Activated CD4-positive, alpha-beta T cell treated with anti-CD3 and anti-CD28 coated beads, Interleukin-2, amount 10 ng/mL, durations not matched to agents 24 days and 14 days (primary cell): ENCODE data around the gene WIPF3. TPM values are rescaled to one million over a fixed set of nuclear protein-coding genes. Genes with fewer than 3 reads are reported as not detected.
"Not testable (repeated sequence)": the region's sequence is repeated elsewhere in the genome, so short reads cannot be mapped to it uniquely, and the experiment has no call there.

Experiments
- DNase-seq: peaks from one replicate; pipeline ENCODE4 v3.0.0; 2022
- H3K27ac Mint-ChIP-seq: one replicate; pipeline ENCODE4 v1.8.0; 2022; ENCODE audit warnings: mild to moderate bottlenecking, mixed read lengths
- H3K27me3 Mint-ChIP-seq: one replicate; pipeline ENCODE4 v1.8.0; 2022; ENCODE audit warnings: mixed read lengths
- H3K36me3 Mint-ChIP-seq: one replicate; pipeline ENCODE4 v1.8.0; 2022; ENCODE audit warnings: low read depth, mild to moderate bottlenecking, mixed read lengths
- H3K4me1 Mint-ChIP-seq: one replicate; pipeline ENCODE4 v1.8.0; 2021; ENCODE audit warnings: mixed read lengths
- H3K4me3 Mint-ChIP-seq: one replicate; pipeline ENCODE4 v1.8.0; 2022; ENCODE audit warnings: mild to moderate bottlenecking, moderate library complexity, mixed read lengths
- H3K9me3 Mint-ChIP-seq: one replicate; pipeline ENCODE4 v1.8.0; 2021; ENCODE audit warnings: mixed read lengths
- intact Hi-C: fragments of 100-400 bp; cut with micrococcal nuclease; formaldehyde crosslinking; loops from one replicate; pipeline ENCODE4 v1.15.1; 2023
- total RNA-seq: library from RNA; stranded (reverse); gene quantifications from 2 replicates; pipeline ENCODE4 v1.2.3, GENCODE V29; 2022

Gene WIPF3
- total RNA-seq, 1 donor from 2014 or later: not detected

- DNase-seq: no peak
- Mint-ChIP-seq H3K4me1 (no peaks in the 10 kb centered on the region), H3K9me3 (no peaks in the 10 kb centered on the region), H3K36me3 (no peaks in the 10 kb centered on the region), H3K4me3 (no peak overlapping the region), H3K27me3 (peaks cover 15% of the 10 kb centered on the region), H3K27ac (no peak overlapping the region)
- intact Hi-C loops: loop anchor here (5.0 kb wide), 1 partner anchor 178 kb away; no protein-coding TSS in a partner anchor
Measured at GRCh38 chr7:29884399-29885272, 78.3 kb downstream of the WIPF3 start.

GRCh38 chr7:29885626-29886025, 79.3 kb downstream of the WIPF3 start:
- peaks cover 15% of the 10 kb centered on the region for H3K27me3 Mint-ChIP-seq
- no peak overlapping the region for H3K4me3 Mint-ChIP-seq
- H3K27ac Mint-ChIP-seq: no peak overlapping the region
- H3K4me1 Mint-ChIP-seq: no peaks in the 10 kb centered on the region
- intact Hi-C loops: no loop called here
- H3K36me3 Mint-ChIP-seq: no peaks in the 10 kb centered on the region
- H3K9me3 Mint-ChIP-seq: no peaks in the 10 kb centered on the region
- no peak for DNase-seq

GRCh38 chr7:29886827-29887226, 80.5 kb downstream of the WIPF3 start:
- Mint-ChIP-seq H3K4me3 (no peak overlapping the region), H3K4me1 (no peaks in the 10 kb centered on the region), H3K36me3 (no peaks in the 10 kb centered on the region), H3K9me3 (no peaks in the 10 kb centered on the region), H3K27me3 (peaks cover 13% of the 10 kb centered on the region), H3K27ac (no peak overlapping the region)
- no peak for DNase-seq
- intact Hi-C loops: no loop called here

GRCh38 chr7:29888006-29888405, 81.7 kb downstream of the WIPF3 start:
- H3K4me1 Mint-ChIP-seq: no peaks in the 10 kb centered on the region
- H3K27me3 Mint-ChIP-seq: peaks cover 13% of the 10 kb centered on the region
- no peaks in the 10 kb centered on the region for H3K36me3 Mint-ChIP-seq
- no peaks in the 10 kb centered on the region for H3K9me3 Mint-ChIP-seq
- intact Hi-C loops: no loop called here
- no peak overlapping the region for H3K4me3 Mint-ChIP-seq
- no peak for DNase-seq
- H3K27ac Mint-ChIP-seq: no peak overlapping the region

- H3K4me3 Mint-ChIP-seq: no peak overlapping the region
- H3K4me1 Mint-ChIP-seq: no peaks in the 10 kb centered on the region
- H3K36me3 Mint-ChIP-seq: no peaks in the 10 kb centered on the region
- no peak for DNase-seq
- no peak overlapping the region for H3K27ac Mint-ChIP-seq
- intact Hi-C loops: no loop called here
- peaks cover 9% of the 10 kb centered on the region for H3K27me3 Mint-ChIP-seq
- no peaks in the 10 kb centered on the region for H3K9me3 Mint-ChIP-seq
Measured at GRCh38 chr7:29889288-29889687, 83.0 kb downstream of the WIPF3 start.

- intact Hi-C loops: no loop called here
- DNase-seq: no peak
- Mint-ChIP-seq H3K4me1 (no peaks in the 10 kb centered on the region), H3K9me3 (no peaks in the 10 kb centered on the region), H3K27me3 (peaks cover under 1% of the 10 kb centered on the region), H3K27ac (no peak overlapping the region), H3K4me3 (no peak overlapping the region), H3K36me3 (no peaks in the 10 kb centered on the region)
Measured at GRCh38 chr7:29890251-29890650, 83.9 kb downstream of the WIPF3 start.

- H3K9me3 Mint-ChIP-seq, H3K27ac Mint-ChIP-seq, H3K4me3 Mint-ChIP-seq, H3K4me1 Mint-ChIP-seq, H3K36me3 Mint-ChIP-seq, DNase-seq, intact Hi-C loops, H3K27me3 Mint-ChIP-seq: not testable (repeated sequence)
Measured at GRCh38 chr7:29890786-29891185, 84.5 kb downstream of the WIPF3 start.

GRCh38 chr7:29891766-29892165, 85.5 kb downstream of the WIPF3 start:
- H3K4me3 Mint-ChIP-seq: no peak overlapping the region
- no peaks in the 10 kb centered on the region for H3K4me1 Mint-ChIP-seq
- intact Hi-C loops: no loop called here
- H3K36me3 Mint-ChIP-seq: no peaks in the 10 kb centered on the region
- peaks cover under 1% of the 10 kb centered on the region for H3K27me3 Mint-ChIP-seq
- DNase-seq: no peak
- H3K27ac Mint-ChIP-seq: no peak overlapping the region
- no peaks in the 10 kb centered on the region for H3K9me3 Mint-ChIP-seq

GRCh38 chr7:29892231-29892630, 85.9 kb downstream of the WIPF3 start:
- H3K27ac Mint-ChIP-seq: no peak overlapping the region
- intact Hi-C loops: no loop called here
- H3K4me3 Mint-ChIP-seq: no peak overlapping the region
- no peaks in the 10 kb centered on the region for H3K9me3 Mint-ChIP-seq
- DNase-seq: no peak
- no peaks in the 10 kb centered on the region for H3K36me3 Mint-ChIP-seq
- H3K4me1 Mint-ChIP-seq: no peaks in the 10 kb centered on the region
- peaks cover 3% of the 10 kb centered on the region for H3K27me3 Mint-ChIP-seq

GRCh38 chr7:29893351-29893965, 87.2 kb downstream of the WIPF3 start:
- intact Hi-C loops: no loop called here
- no peak overlapping the region for H3K4me3 Mint-ChIP-seq
- DNase-seq: no peak
- H3K27me3 Mint-ChIP-seq: peaks cover 6% of the 10 kb centered on the region
- no peaks in the 10 kb centered on the region for H3K4me1 Mint-ChIP-seq
- H3K36me3 Mint-ChIP-seq: no peaks in the 10 kb centered on the region
- H3K27ac Mint-ChIP-seq: no peak overlapping the region
- no peaks in the 10 kb centered on the region for H3K9me3 Mint-ChIP-seq

- no peak overlapping the region for H3K4me3 Mint-ChIP-seq
Measured at GRCh38 chr7:29894256-29894655, 87.9 kb downstream of the WIPF3 start.

GRCh38 chr7:29895559-29895958, 89.3 kb downstream of the WIPF3 start:
- intact Hi-C loops: no loop called here
- H3K4me1 Mint-ChIP-seq: no peaks in the 10 kb centered on the region

More at GRCh38 chr7:29894256-29894655, 87.9 kb downstream of the WIPF3 start:
- DNase-seq: no peak
- no peaks in the 10 kb centered on the region for H3K4me1 Mint-ChIP-seq
- no peak overlapping the region for H3K27ac Mint-ChIP-seq
- H3K36me3 Mint-ChIP-seq: no peaks in the 10 kb centered on the region
- H3K27me3 Mint-ChIP-seq: peaks cover 6% of the 10 kb centered on the region
- intact Hi-C loops: no loop called here
- no peaks in the 10 kb centered on the region for H3K9me3 Mint-ChIP-seq

GRCh38 chr7:29896685-29897411, 90.5 kb downstream of the WIPF3 start:
- intact Hi-C loops: no loop called here
- DNase-seq: no peak
- H3K4me1 Mint-ChIP-seq: no peaks in the 10 kb centered on the region
- H3K36me3 Mint-ChIP-seq: no peaks in the 10 kb centered on the region
- H3K27ac Mint-ChIP-seq: no peak overlapping the region
- H3K4me3 Mint-ChIP-seq: no peak overlapping the region
- peaks cover 6% of the 10 kb centered on the region for H3K27me3 Mint-ChIP-seq
- no peaks in the 10 kb centered on the region for H3K9me3 Mint-ChIP-seq

More at GRCh38 chr7:29895559-29895958, 89.3 kb downstream of the WIPF3 start:
- Mint-ChIP-seq H3K4me3 (no peak overlapping the region), H3K27ac (no peak overlapping the region), H3K36me3 (no peaks in the 10 kb centered on the region), H3K27me3 (peaks cover 6% of the 10 kb centered on the region), H3K9me3 (no peaks in the 10 kb centered on the region)
- no peak for DNase-seq

- no peaks in the 10 kb centered on the region for H3K9me3 Mint-ChIP-seq
- no peak overlapping the region for H3K27ac Mint-ChIP-seq
- intact Hi-C loops: no loop called here
- no peak for DNase-seq
- no peak overlapping the region for H3K4me3 Mint-ChIP-seq
- peaks cover 6% of the 10 kb centered on the region for H3K27me3 Mint-ChIP-seq
- H3K36me3 Mint-ChIP-seq: no peaks in the 10 kb centered on the region
- H3K4me1 Mint-ChIP-seq: no peaks in the 10 kb centered on the region
Measured at GRCh38 chr7:29898301-29898700, 92.0 kb downstream of the WIPF3 start.
